Transverse colon (tissue), 4 donors: ENCODE results near the gene PRKCH.

Source experiments
- CTCF ChIP-seq, 5 experiments: fragments of 200-600 bp in 3 of 5; fragments of 450-650 bp in 2 of 5; sonication (generic) in 3 of 5; IDR thresholded peaks; 1 replicate in 2 of 5; 2 replicates in 3 of 5; pipeline ENCODE4 v1.5.1; 2016 to 2017; ENCODE audit warnings: antibody characterized with exemption in 5 of 5, inconsistent platforms in 3 of 5, mild to moderate bottlenecking in 2 of 5, moderate library complexity in 1 of 5
- EP300 ChIP-seq: sonication (generic); formaldehyde crosslinking; IDR thresholded peaks from one replicate; pipeline ENCODE4 v1.6.1; 2017; ENCODE audit warnings: antibody characterized with exemption, low read depth
- POLR2AphosphoS5 ChIP-seq, 3 donors: sonication (generic); formaldehyde crosslinking; IDR thresholded peaks; one replicate each; pipeline ENCODE4 v1.6.1; 2016; ENCODE audit warnings: antibody characterized with exemption in 3 of 3

- TF ChIP-seq CTCF (IDR thresholded peaks at IDR 0.05) (no peak), POLR2AphosphoS5 (IDR thresholded peaks at IDR 0.05) (no peak), EP300 (no peak)
Observed at GRCh38 chr14:61277784-61278183, 43.6 kb upstream of the PRKCH start.
